Caco-2 (cell line): ENCODE data around the gene SMYD3. TPM values are rescaled to one million over a fixed set of nuclear protein-coding genes. Genes with fewer than 3 reads are reported as not detected.
"Not testable (repeated sequence)": the region's sequence is repeated elsewhere in the genome, so short reads cannot be mapped to it uniquely, and the experiment has no call there.

Experiments used
- BruUV-seq: library from RNA; stranded (reverse); fragments of 400-500 nt; replicated peaks from 2 replicates; lab custom pipeline; 2021; lab: Mats Ljungman, UMichigan
- CTCF ChIA-PET: fragments of 300-600 bp; sonication (Branson Sonifier 250); formaldehyde crosslinking; loops from one replicate; lab custom pipeline; 2022; ENCODE audit warnings: antibody characterized with exemption; lab: Charles Lee
- POLR2A ChIA-PET: fragments of 300-600 bp; sonication (Branson Sonifier 250); formaldehyde crosslinking; loops from one replicate; lab custom pipeline; 2022; ENCODE audit warnings: antibody characterized with exemption; lab: Charles Lee
- DNase-seq, 2 experiments: peaks; one replicate each; pipeline versions ENCODE4 v3.0.0 to v3.0.0-alpha.2; 2020 to 2022
- H3K27me3 ChIP-seq: replicated peaks from 2 replicates; pipeline ENCODE4 v1.6.0; 2011; ENCODE audit warnings: low read length; ENCODE audit not compliant: control insufficient read depth, insufficient read depth
- H3K36me3 ChIP-seq: 2 replicates; pipeline ENCODE4 v1.5.1; 2011; ENCODE audit warnings: low read length; ENCODE audit not compliant: control insufficient read depth, insufficient read depth
- H3K4me1 ChIP-seq: fragments of 250-450 bp; sonication (Bioruptor Pico); 2 replicates; pipeline ENCODE4 v1.5.1; 2020; ENCODE audit warnings: mild to moderate bottlenecking
- H3K4me3 ChIP-seq: 2 replicates; pipeline ENCODE4 v1.5.1; 2011; ENCODE audit warnings: low read depth, mild to moderate bottlenecking, control low read depth, low read length
- H3K9me3 ChIP-seq: fragments of 250-450 bp; sonication (Bioruptor Pico); 2 replicates; pipeline ENCODE4 v1.5.1; 2020; ENCODE audit warnings: mild to moderate bottlenecking, moderate library complexity
- H3K27ac Mint-ChIP-seq: one replicate; pipeline ENCODE4 v1.8.0; 2022; ENCODE audit warnings: mixed read lengths; ENCODE audit not compliant: unreplicated experiment
- H3K27me3 Mint-ChIP-seq: one replicate; pipeline ENCODE4 v1.8.0; 2022; ENCODE audit warnings: mixed read lengths; ENCODE audit not compliant: insufficient read depth, unreplicated experiment
- H3K36me3 Mint-ChIP-seq: one replicate; pipeline ENCODE4 v1.8.0; 2022; ENCODE audit warnings: mild to moderate bottlenecking, mixed read lengths; ENCODE audit not compliant: insufficient read depth, unreplicated experiment
- H3K4me1 Mint-ChIP-seq: one replicate; pipeline ENCODE4 v1.8.0; 2022; ENCODE audit warnings: low read depth, mixed read lengths; ENCODE audit not compliant: unreplicated experiment
- H3K4me3 Mint-ChIP-seq: one replicate; pipeline ENCODE4 v1.8.0; 2022; ENCODE audit warnings: mild to moderate bottlenecking, moderate library complexity, mixed read lengths; ENCODE audit not compliant: unreplicated experiment
- H3K9me3 Mint-ChIP-seq: one replicate; pipeline ENCODE4 v1.8.0; 2022; ENCODE audit warnings: mixed read lengths; ENCODE audit not compliant: unreplicated experiment
- CTCF ChIP-seq, 2 experiments: fragments of 200-600 bp in 1 of 2; IDR thresholded peaks; 1 replicate in 1 of 2; 2 replicates in 1 of 2; pipeline versions ENCODE4 v1.5.1 to v1.8.0; 2011 to 2022; ENCODE audit warnings: antibody characterized with exemption in 1 of 2, control low read depth in 1 of 2, inconsistent platforms in 1 of 2, low read depth in 1 of 2, low read length in 1 of 2, mild to moderate bottlenecking in 1 of 2, moderate library complexity in 1 of 2; ENCODE audit not compliant: insufficient read depth in 1 of 2, severe bottlenecking in 1 of 2, unreplicated experiment in 1 of 2
- intact Hi-C: fragments of 100-400 bp; cut with micrococcal nuclease; formaldehyde crosslinking; loops from one replicate; pipeline ENCODE4 v1.10.0; 2022; ENCODE audit not compliant: unreplicated experiment
- total RNA-seq: library from RNA; stranded (reverse); gene quantifications from 2 replicates; pipeline ENCODE4 v1.2.3, GENCODE V29; 2022

SMYD3 gene
- total RNA-seq, 1 experiment from 2014 or later: 33.0 TPM

- no peaks in the 10 kb centered on the region for H3K36me3 Mint-ChIP-seq
- ChIA-PET POLR2A (no interaction called here), CTCF (no interaction called here)
- no peak overlapping the region for H3K27ac Mint-ChIP-seq
- H3K4me3 Mint-ChIP-seq: no peak overlapping the region
- TF ChIP-seq CTCF (IDR thresholded peaks at IDR 0.05; ENCODE audit: insufficient read depth in 1 of 2, low read depth in 1 of 2, low read length in 1 of 2, severe bottlenecking in 1 of 2, unreplicated experiment in 1 of 2): no peak
- H3K27me3 Mint-ChIP-seq: no peaks in the 10 kb centered on the region
- Histone ChIP-seq H3K9me3 (peaks cover 3% of the 10 kb centered on the region; the same call in 1 of the 2 replicates), H3K4me3 (no peak overlapping the region), H3K4me1 (no peaks in the 10 kb centered on the region), H3K27me3 (no peaks in the 10 kb centered on the region), H3K36me3 (no peaks in the 10 kb centered on the region)
- no peaks in the 10 kb centered on the region for H3K4me1 Mint-ChIP-seq
- no peak for DNase-seq
- H3K9me3 Mint-ChIP-seq: no peaks in the 10 kb centered on the region
- intact Hi-C loops: no loop called here
- BruUV-seq: no TSS peak
These were observed 558.3 kb downstream of the SMYD3 start for GRCh38 chr1:245948786-245949185.

- H3K36me3 Mint-ChIP-seq: no peaks in the 10 kb centered on the region
- H3K27me3 ChIP-seq: no peaks in the 10 kb centered on the region
- no peak for DNase-seq
- no peaks in the 10 kb centered on the region for H3K36me3 ChIP-seq
- H3K27me3 Mint-ChIP-seq: no peaks in the 10 kb centered on the region
- no peak overlapping the region for H3K27ac Mint-ChIP-seq
- H3K4me3 ChIP-seq: no peak overlapping the region
- intact Hi-C loops: no loop called here
- no peak for TF ChIP-seq CTCF (IDR thresholded peaks at IDR 0.05; ENCODE audit: insufficient read depth in 1 of 2, low read depth in 1 of 2, low read length in 1 of 2, severe bottlenecking in 1 of 2, unreplicated experiment in 1 of 2)
- no TSS peak for BruUV-seq
- peaks cover 3% of the 10 kb centered on the region; the same call in 1 of the 2 replicates for H3K9me3 ChIP-seq
- CTCF ChIA-PET: no interaction called here
- H3K4me1 ChIP-seq: no peaks in the 10 kb centered on the region
- H3K4me1 Mint-ChIP-seq: no peaks in the 10 kb centered on the region
- no peaks in the 10 kb centered on the region for H3K9me3 Mint-ChIP-seq
- POLR2A ChIA-PET: no interaction called here
- no peak overlapping the region for H3K4me3 Mint-ChIP-seq
These were observed 560.2 kb downstream of the SMYD3 start for GRCh38 chr1:245946905-245947304.

GRCh38 chr1:245945136-245945535 lies 561.9 kb downstream of the SMYD3 start:
- DNase-seq, H3K27ac Mint-ChIP-seq, H3K36me3 Mint-ChIP-seq, H3K9me3 Mint-ChIP-seq, BruUV-seq, H3K36me3 ChIP-seq, H3K4me1 ChIP-seq, CTCF ChIA-PET, intact Hi-C loops, H3K4me3 Mint-ChIP-seq, H3K9me3 ChIP-seq, H3K27me3 Mint-ChIP-seq, H3K27me3 ChIP-seq, H3K4me1 Mint-ChIP-seq, H3K4me3 ChIP-seq, POLR2A ChIA-PET: not testable (repeated sequence)

- Histone ChIP-seq H3K4me3 (no peak overlapping the region), H3K9me3 (peaks cover 3% of the 10 kb centered on the region; the same call in 1 of the 2 replicates), H3K4me1 (no peaks in the 10 kb centered on the region), H3K27me3 (no peaks in the 10 kb centered on the region), H3K36me3 (no peaks in the 10 kb centered on the region)
- no peaks in the 10 kb centered on the region for H3K9me3 Mint-ChIP-seq
- intact Hi-C loops: no loop called here
- no peak for DNase-seq
- POLR2A ChIA-PET: no interaction called here
- no TSS peak for BruUV-seq
- no peaks in the 10 kb centered on the region for H3K27me3 Mint-ChIP-seq
- no peaks in the 10 kb centered on the region for H3K4me1 Mint-ChIP-seq
- H3K4me3 Mint-ChIP-seq: no peak overlapping the region
- no peak overlapping the region for H3K27ac Mint-ChIP-seq
- no peaks in the 10 kb centered on the region for H3K36me3 Mint-ChIP-seq
- CTCF ChIA-PET: no interaction called here
- TF ChIP-seq CTCF (IDR thresholded peaks at IDR 0.05; ENCODE audit: insufficient read depth in 1 of 2, low read depth in 1 of 2, low read length in 1 of 2, severe bottlenecking in 1 of 2, unreplicated experiment in 1 of 2): no peak
These were observed 564.2 kb downstream of the SMYD3 start for GRCh38 chr1:245942856-245943255.

GRCh38 chr1:245941771-245942170 lies 565.3 kb downstream of the SMYD3 start:
- BruUV-seq, H3K9me3 ChIP-seq, H3K9me3 Mint-ChIP-seq, CTCF ChIA-PET, DNase-seq, H3K4me1 ChIP-seq, POLR2A ChIA-PET, H3K36me3 Mint-ChIP-seq, H3K27me3 Mint-ChIP-seq, H3K4me1 Mint-ChIP-seq, H3K36me3 ChIP-seq, H3K27me3 ChIP-seq, H3K27ac Mint-ChIP-seq, intact Hi-C loops, H3K4me3 ChIP-seq, H3K4me3 Mint-ChIP-seq: not testable (repeated sequence)
